Spleen (tissue), 11 donors: ENCODE results near the gene POLR3B. TPM values are rescaled to one million over a fixed set of nuclear protein-coding genes. Genes with fewer than 3 reads are reported as not detected.

ENCODE experiments used
- DNase-seq: peaks from one replicate; pipeline ENCODE4 v3.0.0-alpha.2; 2020
- H3K27ac ChIP-seq, 8 donors: fragments of 200-600 bp; sonication (generic) in 7 of 8; 1 replicate in 4 of 8; 2 replicates in 4 of 8; pipeline versions ENCODE4 v1.5.0 to v1.8.0; 2016 to 2021; ENCODE audit warnings: inconsistent platforms in 4 of 8, mild to moderate bottlenecking in 4 of 8, moderate library complexity in 1 of 8
- H3K27me3 ChIP-seq, 7 donors: fragments of 200-600 bp; sonication (generic) in 6 of 7; replicated peaks in 1 of 7; 1 replicate in 4 of 7; 2 replicates in 3 of 7; pipeline versions ENCODE4 v1.5.0 to v1.8.0; 2016 to 2021; ENCODE audit warnings: inconsistent platforms in 3 of 7, mild to moderate bottlenecking in 1 of 7
- H3K36me3 ChIP-seq, 6 donors: fragments of 200-600 bp; sonication (generic) in 5 of 6; 1 replicate in 4 of 6; 2 replicates in 2 of 6; pipeline versions ENCODE4 v1.5.0 to v1.8.0; 2016 to 2021; ENCODE audit warnings: inconsistent platforms in 2 of 6
- H3K4me1 ChIP-seq, 6 donors: fragments of 200-600 bp; sonication (generic) in 5 of 6; 1 replicate in 3 of 6; 2 replicates in 3 of 6; pipeline versions ENCODE4 v1.5.0 to v1.8.0; 2016 to 2021; ENCODE audit warnings: inconsistent platforms in 3 of 6
- H3K4me3 ChIP-seq, 8 donors: fragments of 200-600 bp; sonication (generic) in 7 of 8; 1 replicate in 4 of 8; 2 replicates in 4 of 8; pipeline versions ENCODE4 v1.5.0 to v1.8.0; 2016 to 2021; ENCODE audit warnings: inconsistent platforms in 4 of 8, mild to moderate bottlenecking in 4 of 8, moderate library complexity in 2 of 8
- H3K9me3 ChIP-seq, 8 donors: fragments of 200-600 bp; sonication (generic) in 7 of 8; 1 replicate in 4 of 8; 2 replicates in 4 of 8; pipeline versions ENCODE4 v1.5.0 to v1.8.0; 2016 to 2021; ENCODE audit warnings: inconsistent platforms in 4 of 8
- POLR2A ChIP-seq, 3 donors: fragments of 450-650 bp; IDR thresholded peaks; one replicate each; pipeline ENCODE4 v1.5.1; 2017; ENCODE audit warnings: antibody characterized with exemption in 3 of 3, mild to moderate bottlenecking in 1 of 3
- POLR2AphosphoS5 ChIP-seq, 3 donors: sonication (generic); formaldehyde crosslinking; IDR thresholded peaks; one replicate each; pipeline ENCODE4 v1.5.1; 2017; ENCODE audit warnings: antibody characterized with exemption in 3 of 3
- WGBS, 5 donors: extraction: QIAGEN DNeasy Blood & Tissue Kit in 3 of 5; methylation state at CpG; one replicate each; pipeline versions ENCODE4 v1.1.5 to v1.1.7; 2013 to 2018; 5-methylcytosine and 5-hydroxymethylcytosine counted together
- intact Hi-C: fragments of 100-400 bp; cut with DNase I; formaldehyde crosslinking; loops from one replicate; pipeline ENCODE4 v1.15.0; 2023; ENCODE audit warnings: low total_unique reads
- polyA plus RNA-seq, 3 donors: library from polyadenylated mRNA; stranded (reverse); fragments of 200-250 nt; gene quantifications; one replicate each; pipeline ENCODE4 v1.2.1, GENCODE V29; 2013
- total RNA-seq, 7 donors: library from RNA; depleted of rRNA in 3 of 7; stranded (reverse); fragments of >200 nt in 3 of 7; fragmentation: NEBNext Ultra II Directional in 4 of 7; extraction: Animal tissue kit (Norgen Biotek cat#: 25700) in 4 of 7; gene quantifications; one replicate each; pipeline versions ENCODE4 v1.1.0 to v1.2.1, GENCODE V29; 2016 to 2021
- TF ChIP-seq, protein P1 (sequence below), 11 experiments: fragments of 200-600 bp in 7 of 11; fragments of 450-650 bp in 4 of 11; sonication (generic) in 4 of 11; IDR thresholded peaks in 8 of 11; conservative IDR thresholded peaks in 3 of 11; 1 replicate in 7 of 11; 2 replicates in 4 of 11; pipeline versions ENCODE4 v1.4.0 to v1.8.0; 2016 to 2021; ENCODE audit warnings: antibody characterized with exemption in 11 of 11, inconsistent platforms in 4 of 11, mild to moderate bottlenecking in 1 of 11
- donor health status: healthy with polysubstance abuse.
- donor health status: DM: no; HTN: no; CAD: no; lungs with moderate emphysema.
- donor health status: DM: no; HTN: no; CAD: no.
- donor health status: Bipolar disorder and iron deficiency.
- donor health status: healthy.
- donor health status: DM: no; HTN: no; CAD: no.
- donor health status: DM: yes; HTN: yes; CAD: no.

Gene POLR3B
- total and polyA plus RNA-seq, 10 donors, result 1.9 to 10.0 (median 5.6) TPM

DNA sequence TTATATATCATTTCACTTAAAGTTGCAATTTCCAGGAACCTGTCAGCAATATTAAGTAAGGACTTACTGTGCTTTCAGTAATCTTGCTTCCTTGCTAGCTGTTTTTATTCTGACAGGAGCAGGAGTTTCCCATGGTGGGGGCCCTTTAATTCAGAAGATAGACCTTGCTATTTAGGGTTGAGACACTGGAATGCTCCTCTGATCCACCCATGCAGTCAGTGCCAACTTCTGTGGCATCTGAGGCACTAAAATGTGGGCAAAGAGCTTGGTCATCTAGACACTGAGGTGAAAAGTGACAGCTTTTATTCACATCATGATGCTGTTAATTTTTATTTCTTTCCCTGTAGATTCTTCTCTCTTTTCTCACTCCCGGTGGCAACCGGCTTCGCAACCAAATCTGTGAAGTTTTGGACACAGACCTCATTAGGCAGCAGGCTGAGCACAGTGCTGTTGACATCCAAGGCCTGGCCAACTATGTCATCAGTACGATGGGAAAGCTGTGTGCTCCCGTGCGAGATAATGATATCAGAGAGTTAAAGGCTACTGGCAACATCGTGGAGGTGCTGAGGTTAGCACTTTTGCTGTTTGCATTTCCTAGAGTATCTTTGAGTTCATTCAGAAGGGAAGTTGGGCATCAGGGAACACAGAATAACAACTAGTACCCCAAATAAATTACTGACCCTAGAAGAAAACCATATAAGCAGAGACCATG, 36.3 kb upstream of the POLR3B start:
- intact Hi-C loops, result no loop called here
- Histone ChIP-seq H3K27ac (no peak overlapping the region), H3K4me1 (peaks cover 0 to 2% (median 0%) of the 10 kb centered on the region in 6 donors), H3K4me3 (no peak overlapping the region), H3K27me3 (no peaks in the 10 kb centered on the region), H3K9me3 (no peaks in the 10 kb centered on the region), H3K36me3 (peaks cover 6 to 100% (median 86%) of the 10 kb centered on the region in 6 donors)
- TF ChIP-seq POLR2A (IDR thresholded peaks at IDR 0.05), result no peak
- TF ChIP-seq, protein P1, sequence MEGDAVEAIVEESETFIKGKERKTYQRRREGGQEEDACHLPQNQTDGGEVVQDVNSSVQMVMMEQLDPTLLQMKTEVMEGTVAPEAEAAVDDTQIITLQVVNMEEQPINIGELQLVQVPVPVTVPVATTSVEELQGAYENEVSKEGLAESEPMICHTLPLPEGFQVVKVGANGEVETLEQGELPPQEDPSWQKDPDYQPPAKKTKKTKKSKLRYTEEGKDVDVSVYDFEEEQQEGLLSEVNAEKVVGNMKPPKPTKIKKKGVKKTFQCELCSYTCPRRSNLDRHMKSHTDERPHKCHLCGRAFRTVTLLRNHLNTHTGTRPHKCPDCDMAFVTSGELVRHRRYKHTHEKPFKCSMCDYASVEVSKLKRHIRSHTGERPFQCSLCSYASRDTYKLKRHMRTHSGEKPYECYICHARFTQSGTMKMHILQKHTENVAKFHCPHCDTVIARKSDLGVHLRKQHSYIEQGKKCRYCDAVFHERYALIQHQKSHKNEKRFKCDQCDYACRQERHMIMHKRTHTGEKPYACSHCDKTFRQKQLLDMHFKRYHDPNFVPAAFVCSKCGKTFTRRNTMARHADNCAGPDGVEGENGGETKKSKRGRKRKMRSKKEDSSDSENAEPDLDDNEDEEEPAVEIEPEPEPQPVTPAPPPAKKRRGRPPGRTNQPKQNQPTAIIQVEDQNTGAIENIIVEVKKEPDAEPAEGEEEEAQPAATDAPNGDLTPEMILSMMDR (IDR thresholded peaks at IDR 0.05 in 8 of 11, conservative IDR thresholded peaks at IDR 0.05 in 3 of 11), result no peak
- no peak for TF ChIP-seq POLR2AphosphoS5 (IDR thresholded peaks at IDR 0.05)
- 81 to 89% (median 88%) methylated on average over 7 of the region's 7 CpGs for WGBS, 5 donors
- DNase-seq, result no peak

DNA sequence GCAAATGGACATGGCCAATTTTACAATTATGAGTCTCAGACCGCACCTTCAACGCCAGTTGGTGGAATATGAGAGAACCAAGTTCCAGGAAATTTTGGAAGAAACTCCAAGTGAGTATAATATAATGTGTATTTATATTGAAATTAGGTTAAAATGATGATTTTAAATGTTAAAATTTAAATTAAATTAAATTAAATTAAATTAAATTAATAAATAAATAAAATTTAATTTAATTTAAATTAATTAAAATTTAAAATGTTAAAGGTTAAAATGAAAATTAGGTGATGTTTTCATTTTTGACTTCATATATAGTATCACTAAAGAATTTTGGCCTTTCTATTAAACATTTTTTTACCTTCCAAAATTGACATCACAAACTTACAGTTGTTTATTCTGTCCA, 34.0 kb upstream of the POLR3B start:
- 96 to 99% (median 99%) methylated on average over 2 of the region's 2 CpGs for WGBS, 5 donors
- H3K27ac ChIP-seq, result no peak overlapping the region
- DNase-seq, result no peak
- H3K36me3 ChIP-seq, result peaks cover 3 to 100% (median 77%) of the 10 kb centered on the region in 6 donors
- intact Hi-C loops, result no loop called here
- no peaks in the 10 kb centered on the region for H3K27me3 ChIP-seq
- H3K9me3 ChIP-seq, result no peaks in the 10 kb centered on the region
- no peak overlapping the region for H3K4me3 ChIP-seq
- H3K4me1 ChIP-seq, result no peaks in the 10 kb centered on the region
- TF ChIP-seq, protein P1 (IDR thresholded peaks at IDR 0.05 in 8 of 11, conservative IDR thresholded peaks at IDR 0.05 in 3 of 11), result no peak
- TF ChIP-seq POLR2A (IDR thresholded peaks at IDR 0.05) (no peak), POLR2AphosphoS5 (IDR thresholded peaks at IDR 0.05) (no peak)

DNA sequence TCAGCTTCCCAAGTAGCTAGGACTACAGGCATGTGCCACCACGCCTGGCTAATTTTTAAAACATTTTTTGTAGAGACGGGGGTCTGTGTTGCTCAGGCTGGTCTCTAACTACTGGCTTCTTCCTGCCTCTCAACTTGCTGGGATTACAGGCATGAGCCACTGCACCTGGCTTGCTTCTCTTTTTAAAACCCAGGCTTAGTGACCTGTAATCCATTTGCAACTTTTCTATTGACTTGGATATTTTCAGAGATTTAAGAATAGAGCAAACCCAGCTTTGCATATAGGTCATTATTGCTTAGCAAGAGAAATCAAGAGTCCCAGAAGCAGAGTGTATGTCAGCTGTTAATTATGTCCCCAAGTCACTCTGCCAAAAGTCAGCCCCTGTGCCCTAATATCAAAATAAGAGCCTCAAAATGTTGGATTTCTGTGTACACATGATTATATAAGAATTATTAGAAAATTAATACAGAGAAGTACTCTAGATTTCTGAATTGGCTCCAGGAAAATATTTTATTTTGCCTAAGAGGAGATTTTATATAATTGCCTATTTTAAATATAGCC, 30.2 kb upstream of the POLR3B start:
- Histone ChIP-seq H3K27me3 (no peaks in the 10 kb centered on the region), H3K27ac (no peak overlapping the region), H3K36me3 (peaks cover 0 to 100% (median 70%) of the 10 kb centered on the region in 6 donors), H3K9me3 (no peaks in the 10 kb centered on the region), H3K4me3 (no peak overlapping the region), H3K4me1 (peaks cover 0 to 17% (median 5%) of the 10 kb centered on the region in 6 donors)
- intact Hi-C loops, result no loop called here
- no peak for TF ChIP-seq POLR2A (IDR thresholded peaks at IDR 0.05)
- no peak for TF ChIP-seq POLR2AphosphoS5 (IDR thresholded peaks at IDR 0.05)
- TF ChIP-seq, protein P1 (IDR thresholded peaks at IDR 0.05 in 8 of 11, conservative IDR thresholded peaks at IDR 0.05 in 3 of 11), result no peak
- no peak for DNase-seq
- 71 to 92% (median 83%) methylated on average over 2 of the region's 2 CpGs for WGBS, 5 donors

DNA sequence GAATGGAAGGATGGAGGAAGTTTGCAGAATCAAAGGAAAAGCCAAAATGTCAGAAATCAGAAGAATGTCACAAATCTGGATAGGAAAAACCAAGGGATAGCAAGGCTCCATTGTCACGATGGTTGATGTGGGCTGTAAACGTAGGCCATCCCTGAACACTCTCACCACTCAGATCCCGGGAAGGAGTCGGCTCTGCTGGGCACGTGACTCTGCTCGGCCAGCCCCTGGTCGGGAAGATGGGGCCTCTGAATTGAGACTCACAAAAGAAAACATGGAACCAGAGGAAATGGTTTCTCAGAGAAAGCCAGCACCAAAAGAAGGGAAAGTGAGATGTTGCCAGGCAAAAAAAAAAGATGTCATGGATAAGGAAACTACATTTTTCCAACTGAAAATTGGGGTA, 28.8 kb upstream of the POLR3B start:
- Histone ChIP-seq H3K4me1 (peaks cover 0 to 17% (median 5%) of the 10 kb centered on the region in 6 donors), H3K9me3 (no peaks in the 10 kb centered on the region), H3K27ac (no peak overlapping the region), H3K27me3 (no peaks in the 10 kb centered on the region), H3K4me3 (no peak overlapping the region), H3K36me3 (peaks cover 0 to 100% (median 59%) of the 10 kb centered on the region in 6 donors)
- 86 to 94% (median 92%) methylated on average over 7 of the region's 7 CpGs for WGBS, 5 donors
- intact Hi-C loops, result no loop called here
- TF ChIP-seq, protein P1 (IDR thresholded peaks at IDR 0.05 in 8 of 11, conservative IDR thresholded peaks at IDR 0.05 in 3 of 11), result no peak
- TF ChIP-seq POLR2AphosphoS5 (IDR thresholded peaks at IDR 0.05) (no peak), POLR2A (IDR thresholded peaks at IDR 0.05) (no peak)
- no peak for DNase-seq
